OCI-LY3 (cell line): Measurements from ENCODE around the gene SHISA7.

Experiments
- H2AFZ ChIP-seq: fragments of 200-600, 300-600 bp; shearing (Covaris generic); 2 replicates; pipeline ENCODE4 v1.6.0; 2014; ENCODE audit warnings: antibody characterized with exemption, low read depth, low read length
- H3K27ac ChIP-seq: fragments of 200-600, 300-600 bp; sonication (generic); 2 replicates; pipeline ENCODE4 v1.5.1; 2014; ENCODE audit warnings: mild to moderate bottlenecking, low read length, moderate library complexity, mixed read lengths
- H3K27me3 ChIP-seq: fragments of 200-600, 300-600 bp; sonication (generic); 2 replicates; pipeline ENCODE4 v1.6.1; 2014; ENCODE audit warnings: low read depth, low read length, mixed read lengths
- H3K36me3 ChIP-seq: fragments of 200-600, 300-600 bp; sonication (generic); replicated peaks from 2 replicates; pipeline ENCODE3; 2014; ENCODE audit warnings: low read depth, low read length, mixed read lengths
- H3K4me1 ChIP-seq: fragments of 300-600, 200-600 bp; sonication (generic); 2 replicates; pipeline ENCODE4 v1.6.1; 2014; ENCODE audit warnings: low read length, mixed read lengths
- H3K4me2 ChIP-seq: fragments of 200-600, 300-600 bp; sonication (generic); 2 replicates; pipeline ENCODE4 v1.6.1; 2014; ENCODE audit warnings: low read length, mixed read lengths
- H3K4me3 ChIP-seq: fragments of 300-600, 200-600 bp; sonication (generic); 2 replicates; pipeline ENCODE4 v1.5.1; 2014; ENCODE audit warnings: antibody characterized with exemption, mild to moderate bottlenecking, low read length, moderate library complexity
- H3K79me2 ChIP-seq: fragments of 300-600, 200-600 bp; shearing (Covaris generic); 2 replicates; pipeline ENCODE4 v1.6.1; 2014; ENCODE audit warnings: mild to moderate bottlenecking, low read length, mixed read lengths
- H3K9ac ChIP-seq: fragments of 300-600, 200-600 bp; shearing (Covaris generic); 2 replicates; pipeline ENCODE4 v1.6.0; 2014; ENCODE audit warnings: mild to moderate bottlenecking, low read length, moderate library complexity
- H3K9me3 ChIP-seq: fragments of 200-600, 300-600 bp; shearing (Covaris generic); 2 replicates; pipeline ENCODE4 v1.6.1; 2014; ENCODE audit warnings: low read length, mixed read lengths; ENCODE audit not compliant: insufficient read depth
- H4K20me1 ChIP-seq: fragments of 200-600, 300-600 bp; sonication (generic); 2 replicates; pipeline ENCODE4 v1.6.1; 2016; ENCODE audit warnings: low read length, mixed read lengths; ENCODE audit not compliant: insufficient read depth
- CTCF ChIP-seq: fragments of 200-600, 300-600 bp; sonication (generic); IDR thresholded peaks from 2 replicates; pipeline ENCODE4 v1.5.1; 2014; ENCODE audit warnings: antibody characterized with exemption, low read length, low read depth
- EZH2phosphoT487 ChIP-seq: fragments of 200-600 bp; shearing (Covaris generic); IDR thresholded peaks from 2 replicates; pipeline ENCODE4 v1.6.1; 2018; ENCODE audit warnings: antibody characterized with exemption, mixed run types, low read depth

SHISA7 gene

DNA sequence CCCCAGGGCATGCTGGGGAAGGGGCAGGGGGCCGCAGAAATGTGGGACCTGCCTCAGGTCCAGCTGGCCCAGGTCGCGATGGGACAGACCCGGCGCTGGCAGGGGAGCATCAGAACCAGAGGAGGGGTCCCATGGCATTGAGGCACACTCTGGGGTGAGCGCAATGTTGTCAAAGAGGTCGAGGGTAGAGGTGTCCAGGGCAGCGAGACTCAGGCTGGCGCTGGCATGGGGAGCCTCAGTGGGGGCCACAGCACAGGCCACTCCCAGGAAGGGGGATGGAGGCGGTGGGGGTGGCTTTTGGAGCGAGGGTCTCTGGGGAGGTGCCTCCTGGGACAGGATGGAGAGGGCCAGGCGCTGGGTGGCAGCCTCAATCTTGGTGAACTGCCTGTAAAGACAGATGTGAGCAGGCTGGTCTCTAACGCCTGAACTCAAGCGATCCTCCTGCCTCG lies 20.5 kb upstream of the SHISA7 start:
- no peak for TF ChIP-seq CTCF
- no peak for TF ChIP-seq EZH2phosphoT487
- no peaks in the 10 kb centered on the region for H3K9me3 ChIP-seq
- no peak overlapping the region for H2AFZ ChIP-seq
- no peaks in the 10 kb centered on the region for H3K36me3 ChIP-seq
- 0 out of 2 replicates have a peak, but pooled peaks cover 3% of the 10 kb centered on the region for H3K79me2 ChIP-seq
- no peak overlapping the region for H3K4me2 ChIP-seq
- H3K9ac ChIP-seq = no peak overlapping the region
- H3K27me3 ChIP-seq = no peaks in the 10 kb centered on the region
- H3K4me3 ChIP-seq = no peak overlapping the region
- H3K4me1 ChIP-seq = peaks cover 15% of the 10 kb centered on the region
- H4K20me1 ChIP-seq = no peaks in the 10 kb centered on the region
- no peak overlapping the region for H3K27ac ChIP-seq

DNA sequence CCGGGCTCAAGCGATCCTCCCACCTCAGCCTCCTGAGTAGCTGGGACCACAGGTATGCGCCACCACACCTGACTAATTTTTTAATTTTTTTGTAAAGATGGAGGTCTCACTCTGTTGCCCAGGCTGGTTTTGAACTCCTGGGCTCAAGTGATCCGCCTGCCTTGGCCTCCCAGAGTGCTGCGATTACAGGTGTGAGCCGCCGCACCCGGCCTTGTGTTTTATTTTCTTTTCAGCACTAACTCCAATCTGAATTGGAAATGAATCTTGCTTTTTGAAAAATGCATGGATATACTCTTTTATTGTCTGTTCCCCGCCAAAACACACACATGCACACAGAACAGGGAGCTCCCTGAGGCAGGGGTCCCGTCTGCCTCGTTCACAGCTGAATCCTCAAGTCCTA lies 19.6 kb upstream of the SHISA7 start:
- Histone ChIP-seq H3K4me2 (0 out of 2 replicates have a peak overlapping the region, but pooled peaks have one; percentile 97), H3K27me3 (no peaks in the 10 kb centered on the region), H3K27ac (no peak overlapping the region), H2AFZ (no peak overlapping the region), H3K4me1 (peaks cover 11% of the 10 kb centered on the region), H3K9me3 (no peaks in the 10 kb centered on the region), H3K36me3 (no peaks in the 10 kb centered on the region), H3K4me3 (no peak overlapping the region), H3K79me2 (0 out of 2 replicates have a peak, but pooled peaks cover 3% of the 10 kb centered on the region), H4K20me1 (no peaks in the 10 kb centered on the region), H3K9ac (no peak overlapping the region)
- TF ChIP-seq CTCF (no peak), EZH2phosphoT487 (no peak)

- no peaks in the 10 kb centered on the region for H3K27me3 ChIP-seq
- 0 out of 2 replicates have a peak, but pooled peaks cover 3% of the 10 kb centered on the region for H3K79me2 ChIP-seq
- no peak overlapping the region for H3K27ac ChIP-seq
- H3K9ac ChIP-seq = peak overlapping the region; percentile 75
- H3K9me3 ChIP-seq = no peaks in the 10 kb centered on the region
- peak overlapping the region; percentile 97 for H3K4me2 ChIP-seq
- no peaks in the 10 kb centered on the region for H3K36me3 ChIP-seq
- H3K4me3 ChIP-seq = peak overlapping the region; percentile 88
- H4K20me1 ChIP-seq = no peaks in the 10 kb centered on the region
- H2AFZ ChIP-seq = peak overlapping the region; percentile 72
- TF ChIP-seq EZH2phosphoT487 = no peak
- peaks cover 11% of the 10 kb centered on the region for H3K4me1 ChIP-seq
Measured at GRCh38 chr19:55461974-55462626, 19.0 kb upstream of the SHISA7 start.

GRCh38 chr19:55461259-55461973 lies 18.3 kb upstream of the SHISA7 start, which contains the start of gene ISOC2:
Gene ISOC2, minus strand, starts transcription at chr19:55461642. Its CDS starts 5,156 bp downstream, at chr19:55456486.
- no peak for TF ChIP-seq EZH2phosphoT487
- TF ChIP-seq CTCF = no peak
- H2AFZ ChIP-seq = peak within 1 kb of the TSS; percentile 90

More at GRCh38 chr19:55461259-55461973, 18.3 kb upstream of the SHISA7 start, which contains the start of gene ISOC2:
- peak within 1 kb of the TSS; percentile 65 for H3K27ac ChIP-seq
- H3K36me3 ChIP-seq = no peaks in the 10 kb centered on the region
- H3K4me2 ChIP-seq = peak within 1 kb of the TSS; percentile 97
- H3K27me3 ChIP-seq = no peaks in the 10 kb centered on the region
- peaks cover 11% of the 10 kb centered on the region for H3K4me1 ChIP-seq
- peak within 1 kb of the TSS; percentile 96 for H3K9ac ChIP-seq
- 0 out of 2 replicates have a peak, but pooled peaks cover 3% of the 10 kb centered on the region for H3K79me2 ChIP-seq
- H3K9me3 ChIP-seq = no peaks in the 10 kb centered on the region
- no peaks in the 10 kb centered on the region for H4K20me1 ChIP-seq
- peak within 1 kb of the TSS; percentile 96 for H3K4me3 ChIP-seq
